ENCODE results near the gene PMS1.
A peak's percentile ranks its signal among the peaks of the same experiment; 100 is the strongest.
"Not testable (repeated sequence)": the region's sequence is repeated elsewhere in the genome, so short reads cannot be mapped to it uniquely, and the experiment has no call there.

Gene PMS1

DNA sequence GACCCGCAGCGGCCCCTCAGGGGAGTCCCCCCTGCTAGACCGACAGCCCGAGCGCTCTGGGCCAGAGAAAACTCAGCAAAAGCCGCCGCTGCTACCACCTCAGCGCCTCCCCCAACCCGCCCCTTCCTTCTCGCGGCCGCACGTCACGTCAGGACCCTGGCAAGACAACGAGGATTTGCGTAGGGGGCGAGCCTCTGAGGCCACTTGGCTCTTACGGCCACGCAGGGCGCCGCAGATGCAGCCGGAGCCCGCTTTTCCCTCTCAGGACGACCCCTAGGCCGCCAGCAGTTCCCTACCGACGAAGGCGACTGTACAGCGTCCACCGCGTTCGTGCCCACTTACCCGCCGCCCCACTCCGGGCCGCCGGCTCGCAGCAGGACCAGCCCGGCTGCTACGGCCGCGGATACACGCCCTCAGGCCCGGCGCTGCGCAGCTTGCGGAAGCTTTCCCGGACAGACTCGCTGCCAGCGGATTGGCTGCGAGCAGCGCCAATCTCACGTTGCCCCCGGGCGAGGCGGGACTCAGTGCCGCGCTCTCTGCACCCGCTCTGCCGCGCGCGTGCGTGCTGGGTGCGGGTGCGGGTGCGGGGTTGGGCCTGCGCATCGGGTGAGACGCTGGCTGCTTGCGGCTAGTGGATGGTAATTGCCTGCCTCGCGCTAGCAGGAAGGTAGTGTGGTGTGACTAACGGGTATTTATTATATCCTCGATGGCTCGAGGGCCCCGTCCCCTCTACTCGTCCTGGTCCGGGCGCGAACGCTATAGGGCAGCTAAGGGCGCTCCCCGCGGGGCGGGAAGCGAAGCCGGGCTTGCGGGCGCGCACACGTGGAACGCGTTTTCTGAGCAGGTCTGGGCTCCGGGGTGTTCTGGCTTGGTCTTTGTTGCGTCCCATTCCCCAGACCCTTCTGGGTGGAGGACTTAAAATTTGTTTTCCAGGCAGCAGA, at the start of gene PMS1, which contains the start of gene ORMDL1:
PMS1 (plus strand) TSS at position 524 of the 941 bp plus-strand sequence. CDS start 7,360 bp downstream, outside the sequence.
ORMDL1 (minus strand) TSS at position 413 of the 941 bp plus-strand sequence. CDS start 1,744 bp downstream, outside the sequence.
- peak; percentile 86 to 93 for DNase-seq (ENCODE audit: low read depth in 2 of 2)

- no peak for DNase-seq (ENCODE audit: low read depth in 2 of 2)
Measured at GRCh38 chr2:189751080-189751658, 33.1 kb upstream of the PMS1 start.

GRCh38 chr2:189756311-189756952, 27.8 kb upstream of the PMS1 start:
- no peak for DNase-seq (ENCODE audit: low read depth in 2 of 2)

DNA sequence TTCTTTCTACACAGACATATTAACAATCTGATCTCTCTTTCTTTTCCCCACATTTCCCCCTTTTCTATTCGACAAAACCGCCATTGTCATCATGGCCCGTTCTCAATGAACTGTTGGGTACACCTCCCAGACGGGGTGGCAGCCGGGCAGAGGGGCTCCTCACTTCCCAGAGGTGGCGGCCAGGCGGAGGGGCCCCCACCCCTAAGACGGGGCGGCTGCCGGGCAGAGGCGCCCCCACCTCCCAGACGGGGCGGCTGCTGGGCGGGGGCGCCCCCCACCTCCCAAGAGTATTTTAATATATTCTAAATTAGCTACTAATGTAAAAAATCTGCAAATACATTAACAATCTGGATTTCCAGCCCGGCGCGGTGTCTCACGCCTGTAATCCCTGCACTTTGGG, 24.1 kb upstream of the PMS1 start:
- DNase-seq (ENCODE audit: low read depth in 2 of 2): not testable (repeated sequence)

DNA sequence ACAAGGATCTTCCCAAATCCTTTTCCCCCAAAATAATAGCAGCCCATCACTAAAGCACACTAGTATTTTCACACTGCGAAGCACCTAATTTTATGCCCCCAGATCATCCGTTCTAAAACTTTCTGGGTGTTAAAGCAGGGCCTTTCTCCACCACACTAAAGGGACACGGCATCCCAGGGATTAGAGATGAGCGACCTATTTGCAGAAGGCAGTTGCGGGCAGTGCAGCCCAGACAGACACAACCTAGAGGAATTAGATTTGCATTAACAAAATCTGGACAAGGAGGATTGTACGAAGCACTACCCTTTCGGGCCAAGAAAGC, 22.1 kb upstream of the PMS1 start:
- DNase-seq (ENCODE audit: low read depth in 2 of 2): no peak

DNA sequence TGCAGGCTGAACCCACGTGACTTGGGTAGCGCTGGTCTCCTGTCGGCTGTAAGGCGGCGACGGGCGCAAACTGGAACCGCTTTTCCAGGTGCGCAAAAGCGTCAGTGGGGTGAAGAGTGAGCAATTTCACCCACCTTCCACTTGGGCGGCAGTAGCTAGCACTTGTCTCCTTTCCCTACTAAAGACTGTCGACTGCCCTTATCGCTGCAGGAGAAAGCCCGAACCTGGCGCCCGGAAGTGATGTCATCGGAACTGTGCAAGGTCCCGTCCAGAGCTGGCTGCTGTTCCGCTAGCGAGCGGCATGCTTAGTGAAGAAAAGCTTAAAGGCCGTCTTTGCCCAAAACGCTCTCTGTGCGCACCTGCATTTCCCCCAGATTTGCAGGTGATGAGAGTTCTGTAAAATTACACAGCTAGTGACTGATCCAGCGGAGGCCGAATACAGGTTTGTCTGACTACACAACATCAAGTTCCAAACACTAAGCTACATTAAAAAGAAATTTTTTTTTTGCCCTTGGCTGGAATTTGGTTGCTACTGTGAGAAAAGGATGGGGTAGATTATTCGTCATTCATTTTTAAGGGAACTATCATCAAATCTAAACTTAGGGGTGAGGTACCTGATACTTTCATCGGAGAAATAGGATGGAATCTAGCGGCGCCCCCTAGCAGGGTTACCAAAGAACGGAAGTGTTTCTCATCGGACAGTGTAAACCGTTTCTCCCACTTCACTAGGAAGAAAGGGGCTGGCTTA, 21.5 kb upstream of the PMS1 start, which contains the start of gene OSGEPL1:
OSGEPL1 (minus strand) TSS at position 242 of the 748 bp plus-strand sequence. CDS start 1,152 bp downstream, outside the sequence.
- peak; percentile 87 for DNase-seq (ENCODE audit: low read depth in 2 of 2)

GRCh38 chr2:189763908-189764661, 20.2 kb upstream of the PMS1 start:
- DNase-seq (ENCODE audit: low read depth in 2 of 2): no peak

DNA sequence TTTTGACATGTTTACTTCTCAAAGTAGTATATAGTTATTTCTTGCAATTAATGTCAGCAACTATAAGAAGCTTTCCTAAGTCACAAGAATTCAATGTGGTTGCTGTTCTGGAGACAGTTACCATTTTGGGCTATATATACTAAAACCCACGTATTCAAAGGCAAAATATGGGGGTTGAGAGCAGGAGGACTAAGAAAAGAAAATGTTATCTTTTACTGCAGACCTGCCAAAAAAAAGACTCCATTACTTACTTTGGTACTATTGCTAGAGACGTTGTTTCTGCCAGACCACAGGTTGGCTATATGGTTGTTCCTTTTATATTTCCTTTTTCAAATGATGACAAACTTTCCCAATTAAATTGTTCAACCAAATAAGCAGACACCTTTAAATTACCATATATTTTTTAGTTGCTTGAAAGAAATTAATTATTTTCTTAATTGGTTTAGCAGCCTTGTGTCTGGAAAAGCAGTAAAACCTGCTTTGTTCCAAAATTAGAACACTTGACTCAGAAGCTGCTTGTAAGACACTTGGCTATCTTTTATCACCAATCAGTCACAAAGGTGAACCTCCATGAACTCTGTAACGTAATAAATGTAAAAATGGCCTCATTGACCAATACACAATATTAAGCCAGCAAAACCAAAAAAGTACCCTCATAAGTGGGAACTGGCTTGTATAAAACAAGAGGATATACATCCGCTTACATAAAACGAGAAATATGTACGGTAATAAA, 13.5 kb upstream of the PMS1 start:
- DNase-seq (ENCODE audit: low read depth in 2 of 2): no peak

DNA sequence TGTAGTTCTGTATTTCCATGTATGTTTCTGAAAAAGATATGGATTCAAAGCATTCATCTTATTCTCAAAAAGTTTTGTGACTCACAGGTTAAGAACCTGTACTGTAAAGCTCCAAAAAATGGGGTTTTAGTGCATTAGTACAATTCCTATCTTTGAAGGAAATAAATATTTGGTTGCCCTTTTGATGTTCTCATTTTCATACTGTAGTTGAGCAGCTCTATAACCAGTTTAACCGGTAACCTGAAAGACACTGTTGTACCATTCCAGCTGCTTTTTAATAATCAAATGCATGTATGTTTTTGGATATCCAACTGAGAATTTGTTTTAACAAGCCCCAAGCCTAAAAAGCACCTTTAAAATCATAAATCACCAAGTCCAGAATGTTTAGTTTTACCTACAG, 12.0 kb upstream of the PMS1 start:
- DNase-seq (ENCODE audit: low read depth in 2 of 2): no peak

DNA sequence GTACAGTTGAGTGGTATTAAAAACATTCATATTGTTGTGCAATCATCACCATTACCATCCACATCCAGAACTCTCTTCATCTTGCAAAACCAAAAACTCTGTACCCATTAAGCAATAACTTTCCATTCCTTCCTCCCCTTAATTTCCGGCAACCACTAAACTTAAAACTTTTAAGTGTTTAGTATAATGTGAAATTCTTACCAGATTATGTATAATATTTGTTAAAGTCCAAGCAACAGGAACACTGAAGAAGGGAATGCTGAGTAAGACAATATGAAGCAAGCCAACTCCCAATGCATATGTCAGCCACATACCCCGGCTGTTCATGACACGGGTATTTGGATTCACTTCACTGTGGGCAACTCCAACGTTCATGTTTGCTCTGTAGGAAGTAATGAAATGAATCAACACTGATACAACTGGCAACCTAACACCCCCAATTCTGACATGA, 2.0 kb upstream of the PMS1 start:
- DNase-seq (ENCODE audit: low read depth in 2 of 2): no peak

DNA sequence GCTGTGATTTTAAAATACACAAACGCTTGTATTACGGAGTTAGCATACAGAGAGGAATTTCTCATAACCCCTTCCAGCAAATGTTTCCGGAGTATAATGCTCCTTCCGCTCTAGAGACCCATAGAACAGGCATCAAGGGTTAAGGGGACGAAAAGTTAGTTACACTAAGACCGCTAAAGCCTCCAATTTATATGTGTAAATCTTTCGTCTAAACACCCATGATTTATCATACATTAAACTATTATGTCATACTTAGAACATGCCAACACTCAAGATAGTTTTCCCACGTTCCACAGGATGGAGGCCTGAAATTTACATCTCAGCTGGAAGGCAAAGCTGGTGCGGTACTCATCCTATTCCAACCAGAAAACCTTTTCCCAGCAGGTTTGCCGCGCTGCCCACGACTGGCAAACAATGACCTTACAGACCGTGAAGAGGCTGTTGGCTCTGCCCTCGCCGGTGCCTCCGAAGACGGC, 761 bp upstream of the PMS1 start:
- DNase-seq (ENCODE audit: low read depth in 2 of 2): no peak

- no peak for DNase-seq (ENCODE audit: low read depth in 2 of 2)
Measured at GRCh38 chr2:189791338-189792042, 7.2 kb downstream of the PMS1 start.

DNA sequence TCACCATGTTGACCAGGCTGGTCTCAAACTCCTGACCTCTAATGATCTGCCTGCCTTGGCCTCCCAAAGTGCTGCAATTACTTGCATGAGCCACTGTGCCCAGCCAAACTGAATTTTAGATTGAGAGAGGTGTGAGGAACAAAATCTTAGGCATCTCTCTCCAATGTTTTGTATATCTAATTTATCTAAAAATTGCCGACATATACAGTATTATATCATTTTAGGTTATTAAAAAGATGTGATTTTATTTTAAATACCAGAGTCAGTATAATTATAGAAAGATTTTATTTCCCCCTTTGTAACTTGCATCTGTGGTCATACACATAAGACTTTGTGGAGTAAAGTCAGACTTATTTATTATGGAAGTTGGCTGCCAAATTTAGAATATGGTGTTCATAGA, 10.1 kb downstream of the PMS1 start:
- no peak for DNase-seq (ENCODE audit: low read depth in 2 of 2)

GRCh38 chr2:189797902-189798301, 13.7 kb downstream of the PMS1 start:
- DNase-seq (ENCODE audit: low read depth in 2 of 2): no peak

GRCh38 chr2:189798312-189799029, 14.2 kb downstream of the PMS1 start:
- DNase-seq (ENCODE audit: low read depth in 2 of 2): no peak

- no peak for DNase-seq (ENCODE audit: low read depth in 2 of 2)
Measured at GRCh38 chr2:189799030-189799331, 14.7 kb downstream of the PMS1 start.

DNA sequence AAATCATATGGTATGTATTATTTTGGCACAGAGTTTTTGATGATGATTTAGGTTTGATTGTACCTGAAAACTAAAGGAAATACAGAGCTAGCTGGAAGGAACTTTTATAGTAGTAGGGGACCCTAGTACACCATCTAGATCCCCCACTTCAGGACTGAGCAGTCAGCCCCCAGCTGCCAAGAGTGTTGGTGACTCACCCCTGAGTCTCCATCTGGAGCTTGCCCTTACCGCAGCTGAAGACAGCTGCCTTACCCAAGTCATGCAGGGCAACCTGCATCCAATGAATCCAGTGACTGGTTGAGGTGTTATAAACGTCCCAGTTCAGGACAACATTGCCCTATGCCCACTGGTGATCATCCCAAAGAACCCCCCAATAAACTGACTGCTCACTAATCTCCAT, 15.3 kb downstream of the PMS1 start:
- DNase-seq (ENCODE audit: low read depth in 2 of 2): no peak

GRCh38 chr2:189802396-189802912, 18.2 kb downstream of the PMS1 start:
- DNase-seq (ENCODE audit: low read depth in 2 of 2): no peak

- no peak for DNase-seq (ENCODE audit: low read depth in 2 of 2)
Measured at GRCh38 chr2:189803431-189803830, 19.2 kb downstream of the PMS1 start.

Data from stimulated activated CD8-positive, alpha-beta memory T cell treated with anti-CD3 and anti-CD28 coated beads, Interleukin-7, amount 100 ng/mL, for 4 hours (primary cell).